Motor neuron (in vitro differentiated cells): ENCODE data around the gene OSBPL10. TPM values are rescaled to one million over a fixed set of nuclear protein-coding genes. Genes with fewer than 3 reads are reported as not detected.

Experiments
- ATAC-seq, 8 experiments: fragments of 200-7000 bp; cut with Tn5 transposase; replicated peaks in 6 of 8; 2 replicates each; pipeline ENCODE4 v1.8.0; 2021; ENCODE audit warnings: mild to moderate bottlenecking in 8 of 8, moderate library complexity in 8 of 8
- H3K27ac ChIP-seq, 2 donors: fragments of 250-450 bp; sonication (Bioruptor Pico); 2 replicates each; pipeline ENCODE4 v1.9.0; 2021; ENCODE audit warnings: antibody characterized with exemption in 2 of 2, mild to moderate bottlenecking in 2 of 2, moderate library complexity in 1 of 2
- H3K4me1 ChIP-seq, 2 donors: fragments of 250-450 bp; sonication (Bioruptor Pico); replicated peaks in 1 of 2; 2 replicates each; pipeline ENCODE4 v1.6.1; 2021; ENCODE audit warnings: antibody characterized with exemption in 2 of 2, mild to moderate bottlenecking in 2 of 2, moderate library complexity in 1 of 2
- H3K4me3 ChIP-seq, 5 donors: fragments of 250-450 bp; sonication (Bioruptor Pico); 2 replicates each; pipeline ENCODE4 v1.9.0; 2021; ENCODE audit warnings: antibody characterized with exemption in 5 of 5, mild to moderate bottlenecking in 5 of 5, moderate library complexity in 4 of 5
- WGBS, 10 experiments: fragments of 450-650 bp; shearing (Covaris generic); methylation state at CpG; one replicate each; pipeline ENCODE4 v1.0.0; 2022; 5-methylcytosine and 5-hydroxymethylcytosine counted together
- in situ Hi-C, 9 experiments: fragments of 400-800 bp; cut with MboI; loops; one replicate each; pipeline ENCODE4 v1.15.0; 2021; ENCODE audit warnings: low sequenced_read_pairs in 9 of 9, low pct_unique_long_range_greater_than_20kb in 2 of 9; ENCODE audit not compliant: unreplicated experiment in 9 of 9
- total RNA-seq, 8 experiments: library from RNA; unstranded; fragments of 300-600 nt; gene quantifications; 2 replicates each; pipeline versions ENCODE4 v1.2.3 to v1.2.4, GENCODE V29; 2022

The OSBPL10 gene
- total RNA-seq, 8 experiments from 2014 or later, result 1.9 to 35.0 (median 2.9) TPM

DNA sequence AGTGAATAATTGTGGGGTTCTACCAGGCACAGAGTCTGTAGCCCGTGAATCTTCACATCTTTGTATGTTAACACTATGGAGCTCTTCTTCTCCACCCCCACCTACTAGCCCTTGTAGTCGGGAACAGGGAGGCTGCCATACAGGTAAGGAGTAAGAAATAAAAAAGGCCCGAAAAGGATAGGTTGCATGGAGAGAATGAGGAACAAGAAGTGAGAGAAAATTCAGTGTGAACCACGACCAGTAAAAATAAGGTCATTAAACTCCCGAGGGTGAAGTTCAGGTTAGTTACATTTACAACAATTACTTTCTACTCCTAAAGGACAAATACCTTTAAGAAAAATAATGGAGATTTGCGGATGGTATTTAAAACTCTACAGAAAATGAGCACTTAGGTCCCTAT, 53.3 kb downstream of the OSBPL10 start:
- 58 to 100% (median 89%) methylated on average over 2 to 6 of the region's 6 CpGs for WGBS, 10 experiments
- in situ Hi-C loops, result no loop called here
- no peak for ATAC-seq
- H3K27ac ChIP-seq, result no peak overlapping the region
- H3K4me1 ChIP-seq, result peaks cover 0 to 4% of the 10 kb centered on the region in 2 donors
- no peak overlapping the region for H3K4me3 ChIP-seq

DNA sequence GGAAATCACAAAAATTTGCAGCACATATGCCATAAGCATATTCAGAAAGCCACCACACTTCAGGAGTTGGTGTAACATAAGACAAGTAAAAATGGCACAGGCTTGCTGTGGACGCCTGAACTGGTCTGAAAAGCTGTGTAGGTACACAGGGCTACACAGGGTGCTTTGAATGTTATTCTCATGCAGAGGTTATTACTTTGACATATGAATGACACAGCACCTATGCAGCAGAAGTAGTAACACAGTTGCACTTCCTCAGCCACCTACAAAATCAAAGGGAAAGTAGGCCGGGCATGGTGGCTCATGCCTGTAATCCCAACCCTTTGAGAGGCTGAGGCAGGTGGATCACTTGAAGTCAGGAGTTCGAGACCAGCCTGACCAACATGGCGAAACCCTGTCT, 54.5 kb downstream of the OSBPL10 start:
- no peak overlapping the region for H3K27ac ChIP-seq
- in situ Hi-C loops, result no loop called here
- ATAC-seq, result no peak
- H3K4me3 ChIP-seq, result no peak overlapping the region
- H3K4me1 ChIP-seq, result peaks cover 0 to 4% of the 10 kb centered on the region in 2 donors
- 57 to 100% (median 92%) methylated on average over 1 to 4 of the region's 4 CpGs; no CpG with 5 or more reads in 2 of the 10 experiments for WGBS, 10 experiments

DNA sequence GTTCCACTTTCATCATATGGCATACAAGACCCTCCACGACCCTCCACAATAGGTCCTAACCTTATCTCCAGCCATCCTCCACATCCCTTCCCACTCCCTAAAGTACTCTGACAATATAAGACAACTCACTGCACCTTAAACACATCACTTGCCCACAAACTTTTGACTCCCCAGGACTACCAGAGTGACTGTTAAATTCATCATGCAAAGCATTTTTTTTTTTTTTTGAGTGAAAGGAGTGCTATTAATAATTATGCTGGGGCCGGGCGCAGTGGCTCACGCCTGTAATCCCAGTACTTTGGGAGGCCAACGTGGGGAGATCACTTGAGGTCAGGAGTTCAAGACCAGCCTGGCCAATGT, 55.8 kb downstream of the OSBPL10 start:
- in situ Hi-C loops, result no loop called here
- no peak overlapping the region for H3K27ac ChIP-seq
- 0 to 100% (median 85%) methylated on average over 1 to 5 of the region's 5 CpGs; no CpG with 5 or more reads in 5 of the 10 experiments for WGBS, 10 experiments
- ATAC-seq, result no peak
- H3K4me3 ChIP-seq, result no peak overlapping the region
- peaks cover 0 to 4% of the 10 kb centered on the region in 2 donors for H3K4me1 ChIP-seq

DNA sequence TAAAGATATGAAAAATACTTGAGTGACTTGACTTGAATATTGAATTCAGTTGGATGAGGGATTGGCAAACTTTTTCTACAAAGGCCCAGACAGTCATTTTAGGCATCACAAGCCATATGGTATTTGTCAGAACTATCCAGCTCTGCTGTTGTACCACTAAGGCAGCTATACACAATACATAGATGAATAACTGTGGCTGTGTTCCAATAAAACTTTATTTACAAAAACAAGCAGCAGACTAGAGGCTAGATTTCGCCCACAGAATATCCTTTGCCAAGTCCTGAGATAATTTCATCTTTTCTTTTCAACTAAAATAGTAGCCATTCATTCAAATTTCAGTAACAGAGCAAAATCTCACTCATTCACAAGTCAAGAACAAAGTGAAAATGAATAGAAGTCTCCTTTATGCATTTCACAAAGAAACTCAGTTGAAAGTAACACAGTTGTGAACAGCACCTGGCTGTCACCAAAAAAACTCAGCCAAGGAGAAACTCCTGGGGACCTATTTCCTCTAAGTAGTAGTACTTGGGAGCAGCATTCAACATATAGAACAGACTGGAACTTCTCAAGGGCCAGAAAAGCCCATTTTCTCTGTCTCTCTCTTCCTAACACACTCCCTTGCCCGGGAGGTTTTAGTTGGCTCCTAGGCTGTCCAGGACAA, 56.3 kb downstream of the OSBPL10 start:
- WGBS, 10 experiments, result 0 to 100% (median 88%) methylated on average over 1 to 2 of the region's 2 CpGs; no CpG with 5 or more reads in 4 of the 10 experiments
- ATAC-seq, result no peak
- H3K27ac ChIP-seq, result no peak overlapping the region

DNA sequence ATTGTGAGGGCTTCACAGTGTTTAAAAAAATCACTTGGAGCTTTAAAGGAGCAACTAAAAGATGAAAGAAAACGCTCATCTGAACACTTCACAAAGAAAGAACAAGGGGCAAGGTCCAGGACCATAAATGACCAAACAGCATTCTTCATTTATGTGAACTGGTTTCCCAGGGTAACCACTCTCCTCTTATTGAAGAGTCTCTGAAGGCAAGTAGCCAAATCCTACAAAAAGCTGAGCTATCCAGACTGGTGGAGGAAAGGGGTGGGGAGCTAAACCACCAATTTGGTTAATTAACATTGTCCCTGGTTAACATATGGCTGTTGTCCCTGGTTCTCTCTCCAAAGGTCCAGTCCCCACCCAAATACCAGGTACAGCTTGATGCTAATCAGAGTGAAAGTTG, 58.1 kb downstream of the OSBPL10 start:
- H3K4me3 ChIP-seq, result no peak overlapping the region
- H3K27ac ChIP-seq, result no peak overlapping the region
- 0% methylated on average over 1 of the region's 1 CpG; no CpG with 5 or more reads in 7 of the 10 experiments for WGBS, 10 experiments
- ATAC-seq, result peak in 5 of 8 experiments; percentile 33 to 76 (median 60)
- in situ Hi-C loops, result no loop called here
- H3K4me1 ChIP-seq, result no peaks in the 10 kb centered on the region

More for the DNA sequence above, 56.3 kb downstream of the OSBPL10 start:
- Histone ChIP-seq H3K4me3 (no peak overlapping the region), H3K4me1 (peaks cover 0 to 4% of the 10 kb centered on the region in 2 donors)
- in situ Hi-C loops, result no loop called here

DNA sequence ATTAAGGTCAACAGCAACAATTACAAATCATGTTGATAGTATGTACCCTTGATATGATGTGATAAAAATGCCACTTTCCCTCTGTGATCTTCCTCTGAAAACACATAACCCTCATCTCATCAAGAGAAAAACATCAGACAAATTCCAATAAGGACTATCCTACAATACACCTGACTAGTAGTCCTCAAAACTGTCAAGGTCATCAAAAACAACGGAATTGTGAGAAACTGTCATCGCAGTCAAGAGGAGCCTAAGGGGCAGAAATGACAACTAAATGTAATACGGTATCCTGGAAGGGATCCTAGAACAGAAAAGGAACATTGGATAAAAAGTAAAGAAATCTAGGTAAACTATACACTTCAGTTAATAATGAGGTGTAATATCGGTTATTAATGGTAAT, 59.2 kb downstream of the OSBPL10 start:
- no peak for ATAC-seq
- Histone ChIP-seq H3K27ac (no peak overlapping the region), H3K4me1 (peaks cover 3 to 8% of the 10 kb centered on the region in 2 donors), H3K4me3 (no peak overlapping the region)
- in situ Hi-C loops, result no loop called here
- WGBS, 10 experiments, result 0 to 100% (median 75%) methylated on average over 1 to 4 of the region's 4 CpGs; no CpG with 5 or more reads in 1 of the 10 experiments

DNA sequence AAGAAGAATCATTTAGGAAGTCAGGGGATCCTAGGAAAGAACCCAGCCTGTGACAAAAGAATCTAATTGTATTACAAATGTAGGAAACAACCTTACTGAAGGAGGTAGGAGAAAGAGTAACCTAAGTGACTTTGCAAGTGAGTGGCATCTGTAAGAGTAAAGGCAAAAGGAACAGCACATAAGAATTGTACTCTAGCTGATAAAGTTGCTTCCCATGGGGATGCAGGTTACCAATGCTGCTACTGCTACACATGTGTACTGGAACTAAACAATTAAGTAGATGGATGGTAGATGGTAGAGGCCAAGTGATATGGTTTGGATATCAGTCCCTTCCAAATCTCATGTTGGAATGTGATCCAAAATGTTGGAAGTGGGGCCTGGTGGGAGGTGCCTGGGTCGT, 60.8 kb downstream of the OSBPL10 start:
- 0 to 88% (median 72%) methylated on average over 1 of the region's 1 CpG; no CpG with 5 or more reads in 6 of the 10 experiments for WGBS, 10 experiments
- H3K4me3 ChIP-seq, result no peak overlapping the region
- in situ Hi-C loops, result no loop called here
- ATAC-seq, result no peak
- H3K27ac ChIP-seq, result no peak overlapping the region
- H3K4me1 ChIP-seq, result peaks cover 10 to 15% of the 10 kb centered on the region in 2 donors

DNA sequence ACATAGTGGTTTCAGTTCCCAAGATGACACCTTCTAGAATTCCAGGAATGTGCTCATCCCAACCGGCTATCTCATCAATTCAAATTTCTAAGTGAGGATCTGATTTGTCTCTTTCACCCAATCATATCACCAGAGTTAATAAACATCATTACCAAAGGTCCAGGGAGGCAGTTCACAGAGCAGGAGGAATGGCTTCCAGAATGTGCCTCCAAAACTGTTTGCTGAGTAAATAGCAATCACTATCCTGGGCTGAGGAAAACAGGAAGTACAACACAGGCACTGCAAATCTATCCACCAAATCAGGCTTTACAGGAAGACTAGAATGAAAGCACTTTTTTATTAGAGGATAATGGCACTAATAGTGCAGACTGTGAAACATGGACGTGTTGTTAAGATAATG, 61.5 kb downstream of the OSBPL10 start:
- in situ Hi-C loops, result no loop called here
- WGBS, 10 experiments, result 29 to 100% (median 100%) methylated on average over 1 to 2 of the region's 2 CpGs
- Histone ChIP-seq H3K4me3 (no peak overlapping the region), H3K27ac (no peak overlapping the region), H3K4me1 (peaks cover 10 to 15% of the 10 kb centered on the region in 2 donors)
- no peak for ATAC-seq

DNA sequence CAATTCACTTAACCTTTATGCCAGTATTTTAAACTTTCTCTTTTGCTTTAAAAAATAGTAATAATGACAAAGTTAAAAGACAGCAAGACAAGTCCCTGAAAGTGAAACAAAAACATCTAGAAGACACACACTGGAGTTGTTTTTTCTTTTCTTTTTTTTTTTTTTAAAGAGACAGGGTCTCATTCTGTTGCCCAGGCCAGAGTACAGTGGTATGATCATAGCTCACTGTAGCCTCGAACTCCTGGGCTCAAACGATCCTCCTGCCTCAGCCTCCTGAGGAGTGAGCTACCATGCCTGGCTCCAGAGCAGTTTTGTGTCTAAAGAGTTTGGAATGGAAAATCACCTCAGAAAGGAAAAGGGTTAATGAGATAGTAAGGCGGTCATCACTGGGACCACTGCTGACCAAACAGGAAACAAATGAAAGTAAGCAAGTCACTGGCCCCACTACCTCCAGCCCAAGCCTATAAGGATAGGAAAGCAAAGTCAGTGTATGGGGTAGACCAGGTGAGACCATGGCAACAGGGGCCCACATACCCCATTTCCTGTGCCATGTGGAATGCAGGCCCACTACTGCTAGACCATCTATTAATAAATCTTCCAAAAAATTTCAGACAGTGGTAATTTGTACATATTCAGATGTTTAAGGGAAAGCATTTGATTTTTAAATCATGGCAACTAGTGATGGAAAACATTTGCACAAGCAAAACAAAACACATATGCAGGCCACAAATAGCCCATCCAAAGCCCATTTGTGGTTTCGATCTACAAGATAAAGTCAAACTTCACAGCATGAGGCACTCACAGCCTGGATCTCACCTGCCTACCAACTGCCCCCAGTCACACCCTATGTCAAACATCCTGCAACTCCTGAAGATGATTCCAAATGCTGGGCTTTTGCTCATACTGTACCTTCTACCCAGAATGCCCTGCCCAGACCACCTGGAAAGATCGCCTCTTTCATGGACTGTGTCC, 62.6 kb downstream of the OSBPL10 start:
- no peak overlapping the region for H3K27ac ChIP-seq
- 73 to 88% (median 81%) methylated on average over 3 to 5 of the region's 5 CpGs; no CpG with 5 or more reads in 2 of the 10 experiments for WGBS, 10 experiments
- ATAC-seq, result peak in 3 of 8 experiments; percentile 66 to 76 (median 66)
- H3K4me3 ChIP-seq, result no peak overlapping the region
- peaks cover 10 to 15% of the 10 kb centered on the region in 2 donors for H3K4me1 ChIP-seq
- in situ Hi-C loops, result no loop called here

DNA sequence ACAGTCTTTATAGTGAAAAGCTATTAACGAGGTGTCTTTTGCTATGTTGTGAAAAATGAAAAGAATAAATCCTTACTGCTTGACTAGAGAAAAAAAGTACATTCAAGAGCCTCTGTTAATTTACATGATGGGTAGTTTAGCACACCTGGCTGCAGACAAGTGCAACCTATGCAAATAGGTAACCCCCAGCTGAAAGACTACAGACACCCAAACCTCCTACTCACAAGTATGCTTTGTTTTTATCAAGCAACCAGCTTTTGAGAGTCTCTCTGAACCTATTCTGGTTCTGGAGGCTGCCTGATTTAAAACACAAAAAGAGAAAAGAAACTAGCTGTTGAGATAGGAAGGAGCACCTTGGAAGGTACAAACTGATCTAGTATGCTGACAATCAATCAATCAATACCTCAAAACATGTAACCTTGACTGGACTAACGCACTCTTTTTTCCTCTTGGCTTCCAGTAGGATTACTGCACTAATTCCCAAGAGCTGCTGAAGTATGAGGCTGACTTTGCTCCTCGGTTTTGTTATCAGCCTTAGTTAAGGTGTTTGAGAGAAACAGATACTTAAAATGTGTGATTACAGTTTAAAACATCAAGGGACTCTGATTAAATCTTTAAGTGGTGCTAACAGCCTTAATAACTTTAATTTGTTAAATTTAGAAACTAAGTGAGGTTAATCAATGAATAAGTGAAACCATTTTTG, 63.6 kb downstream of the OSBPL10 start:
- no peak for ATAC-seq
- Histone ChIP-seq H3K4me3 (no peak overlapping the region), H3K4me1 (peaks cover 10 to 15% of the 10 kb centered on the region in 2 donors), H3K27ac (no peak overlapping the region)
- in situ Hi-C loops, result no loop called here
- 20 to 67% (median 41%) methylated on average over 1 to 3 of the region's 3 CpGs for WGBS, 10 experiments

DNA sequence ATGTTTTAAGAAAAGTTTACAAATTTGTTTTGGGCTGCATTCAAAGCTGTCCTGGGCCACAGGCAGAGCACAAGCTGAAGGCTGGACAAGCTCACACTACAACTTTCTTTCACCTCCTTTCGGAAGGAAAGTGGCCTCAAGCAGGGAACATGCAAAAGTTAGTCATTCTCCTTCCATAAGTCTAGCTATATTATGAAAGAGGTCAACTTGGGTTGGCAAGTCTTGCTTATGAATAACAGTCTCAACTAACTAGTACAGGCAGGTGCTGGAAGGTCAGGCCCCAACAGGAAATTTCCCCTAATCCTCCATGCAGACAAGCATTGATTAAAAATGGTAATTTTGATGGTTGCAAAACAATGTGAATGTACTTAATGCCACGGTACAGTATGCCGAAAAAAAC, 69.4 kb downstream of the OSBPL10 start:
- peaks cover 4 to 5% of the 10 kb centered on the region in 2 donors for H3K4me1 ChIP-seq
- peak in 2 of 8 experiments; percentile 18 to 25 for ATAC-seq

DNA sequence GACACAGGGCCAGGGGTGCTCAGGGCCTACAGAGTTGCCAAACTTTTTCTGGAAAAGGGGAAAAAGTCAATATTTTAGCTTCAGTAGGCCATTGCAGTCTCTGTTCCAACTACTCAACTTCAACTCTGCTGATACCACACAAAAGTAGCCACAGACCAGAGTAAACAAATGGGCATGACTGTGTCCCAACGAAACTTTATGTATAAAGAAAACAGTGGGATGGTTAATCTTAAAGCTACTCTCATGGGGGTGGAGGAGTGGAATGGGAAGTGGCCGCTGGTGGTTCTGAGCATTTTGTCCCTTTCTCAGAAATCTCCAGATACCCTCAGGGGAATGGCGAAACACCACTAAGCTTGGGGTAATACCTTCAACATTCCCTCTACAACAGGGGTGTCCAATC, 69.9 kb downstream of the OSBPL10 start:
- H3K4me3 ChIP-seq, result no peak overlapping the region
- WGBS, 10 experiments, result 47 to 100% (median 92%) methylated on average over 1 to 3 of the region's 3 CpGs; no CpG with 5 or more reads in 1 of the 10 experiments
- no peak overlapping the region for H3K27ac ChIP-seq
- in situ Hi-C loops, result no loop called here
- ATAC-seq, result no peak
- H3K4me1 ChIP-seq, result peaks cover 0 to 5% of the 10 kb centered on the region in 2 donors

More for the DNA sequence above, 69.4 kb downstream of the OSBPL10 start:
- Histone ChIP-seq H3K27ac (no peak overlapping the region), H3K4me3 (no peak overlapping the region)
- in situ Hi-C loops, result no loop called here
- WGBS, 10 experiments, result 63 to 100% (median 76%) methylated on average over 2 to 3 of the region's 3 CpGs

DNA sequence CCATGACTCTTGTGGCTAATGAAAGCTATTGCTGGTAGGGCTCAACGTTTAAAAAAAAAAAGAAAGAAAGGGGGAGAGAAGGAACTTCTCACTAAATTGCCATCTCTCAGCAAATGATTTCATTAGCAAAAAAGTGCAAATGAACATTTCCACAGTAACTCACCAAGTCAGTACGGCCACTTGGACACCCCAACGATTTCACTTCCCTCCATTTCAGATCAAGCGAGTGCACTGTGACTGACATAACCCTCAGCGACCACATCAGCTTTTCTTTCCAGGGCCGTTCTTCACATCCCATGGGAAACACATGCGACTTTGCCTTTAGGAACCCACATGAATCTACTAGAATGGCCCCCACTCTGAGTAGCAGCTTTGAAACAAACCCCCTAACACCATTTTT, 71.6 kb downstream of the OSBPL10 start:
- no peak overlapping the region for H3K4me3 ChIP-seq
- in situ Hi-C loops, result no loop called here
- H3K27ac ChIP-seq, result no peak overlapping the region
- peaks cover 0 to 6% of the 10 kb centered on the region in 2 donors for H3K4me1 ChIP-seq
- 50 to 92% (median 70%) methylated on average over 1 to 7 of the region's 7 CpGs; no CpG with 5 or more reads in 1 of the 10 experiments for WGBS, 10 experiments
- no peak for ATAC-seq
